Measurements from ENCODE around the gene HERC3. TPM values are rescaled to one million over a fixed set of nuclear protein-coding genes. Genes with fewer than 3 reads are reported as not detected.

Gene HERC3
- total and polyA plus RNA-seq, 2 experiments from 2014 or later: 2.2 to 2.4 TPM

DNA sequence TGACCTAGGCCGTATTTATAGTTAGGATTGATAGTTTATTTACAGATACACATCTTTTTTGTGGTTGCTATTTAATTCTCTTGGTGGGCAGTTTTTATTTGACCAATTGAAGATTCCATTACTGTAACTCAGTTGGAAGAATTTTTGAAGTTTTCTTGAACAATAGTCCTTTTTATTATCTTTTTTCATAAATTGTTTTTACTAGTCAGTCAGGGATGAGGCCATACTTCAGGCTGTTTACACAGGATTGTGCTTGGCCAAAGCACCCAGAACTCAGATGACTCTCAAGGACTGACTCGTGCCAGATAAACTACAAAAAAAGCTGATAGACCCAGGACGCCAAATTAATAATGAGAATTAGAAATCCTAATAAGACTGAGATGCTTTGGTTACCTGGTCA, 7.0 kb downstream of the HERC3 start:
- H3K4me1 Mint-ChIP-seq: peaks cover 33% of the 10 kb centered on the region
- H3K27me3 Mint-ChIP-seq (ENCODE audit: insufficient read depth, low read depth, poor library complexity): peaks cover 5% of the 10 kb centered on the region
- H3K4me3 Mint-ChIP-seq: no peak overlapping the region
- Histone ChIP-seq H3K79me2 (replicated peaks; ENCODE audit: insufficient read depth) (no peaks in the 10 kb centered on the region), H4K20me1 (replicated peaks; ENCODE audit: insufficient read depth) (no peaks in the 10 kb centered on the region), H3K36me3 (ENCODE audit: insufficient read depth) (no peaks in the 10 kb centered on the region), H3K4me3 (no peak overlapping the region), H2AFZ (no peak overlapping the region), H3K27ac (ENCODE audit: low read depth) (no peak overlapping the region), H3K4me2 (no peak overlapping the region), H3K4me1 (ENCODE audit: insufficient read depth) (peaks cover 21% of the 10 kb centered on the region), H3K27me3 (ENCODE audit: insufficient read depth) (peaks cover 13% of the 10 kb centered on the region), H3K9me2 (ENCODE audit: insufficient read depth) (no peaks in the 10 kb centered on the region), H3F3A (replicated peaks; ENCODE audit: low read depth) (no peaks in the 10 kb centered on the region)
- no peak for ATAC-seq
- no peaks in the 10 kb centered on the region for H3K36me3 Mint-ChIP-seq (ENCODE audit: low read depth)
- no peak overlapping the region for H3K27ac Mint-ChIP-seq
- no peak for TF ChIP-seq CREB1 (CRISPR knock-in tag; IDR thresholded peaks at IDR 0.05; ENCODE audit: low read depth)
- TF ChIP-seq, protein P1, sequence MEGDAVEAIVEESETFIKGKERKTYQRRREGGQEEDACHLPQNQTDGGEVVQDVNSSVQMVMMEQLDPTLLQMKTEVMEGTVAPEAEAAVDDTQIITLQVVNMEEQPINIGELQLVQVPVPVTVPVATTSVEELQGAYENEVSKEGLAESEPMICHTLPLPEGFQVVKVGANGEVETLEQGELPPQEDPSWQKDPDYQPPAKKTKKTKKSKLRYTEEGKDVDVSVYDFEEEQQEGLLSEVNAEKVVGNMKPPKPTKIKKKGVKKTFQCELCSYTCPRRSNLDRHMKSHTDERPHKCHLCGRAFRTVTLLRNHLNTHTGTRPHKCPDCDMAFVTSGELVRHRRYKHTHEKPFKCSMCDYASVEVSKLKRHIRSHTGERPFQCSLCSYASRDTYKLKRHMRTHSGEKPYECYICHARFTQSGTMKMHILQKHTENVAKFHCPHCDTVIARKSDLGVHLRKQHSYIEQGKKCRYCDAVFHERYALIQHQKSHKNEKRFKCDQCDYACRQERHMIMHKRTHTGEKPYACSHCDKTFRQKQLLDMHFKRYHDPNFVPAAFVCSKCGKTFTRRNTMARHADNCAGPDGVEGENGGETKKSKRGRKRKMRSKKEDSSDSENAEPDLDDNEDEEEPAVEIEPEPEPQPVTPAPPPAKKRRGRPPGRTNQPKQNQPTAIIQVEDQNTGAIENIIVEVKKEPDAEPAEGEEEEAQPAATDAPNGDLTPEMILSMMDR (conservative IDR thresholded peaks at IDR 0.05; ENCODE audit: low read depth in 2 of 2): no peak
- TF ChIP-seq, protein P2, sequence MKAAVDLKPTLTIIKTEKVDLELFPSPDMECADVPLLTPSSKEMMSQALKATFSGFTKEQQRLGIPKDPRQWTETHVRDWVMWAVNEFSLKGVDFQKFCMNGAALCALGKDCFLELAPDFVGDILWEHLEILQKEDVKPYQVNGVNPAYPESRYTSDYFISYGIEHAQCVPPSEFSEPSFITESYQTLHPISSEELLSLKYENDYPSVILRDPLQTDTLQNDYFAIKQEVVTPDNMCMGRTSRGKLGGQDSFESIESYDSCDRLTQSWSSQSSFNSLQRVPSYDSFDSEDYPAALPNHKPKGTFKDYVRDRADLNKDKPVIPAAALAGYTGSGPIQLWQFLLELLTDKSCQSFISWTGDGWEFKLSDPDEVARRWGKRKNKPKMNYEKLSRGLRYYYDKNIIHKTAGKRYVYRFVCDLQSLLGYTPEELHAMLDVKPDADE (IDR thresholded peaks at IDR 0.05): no peak
- TF ChIP-seq, protein P3, sequence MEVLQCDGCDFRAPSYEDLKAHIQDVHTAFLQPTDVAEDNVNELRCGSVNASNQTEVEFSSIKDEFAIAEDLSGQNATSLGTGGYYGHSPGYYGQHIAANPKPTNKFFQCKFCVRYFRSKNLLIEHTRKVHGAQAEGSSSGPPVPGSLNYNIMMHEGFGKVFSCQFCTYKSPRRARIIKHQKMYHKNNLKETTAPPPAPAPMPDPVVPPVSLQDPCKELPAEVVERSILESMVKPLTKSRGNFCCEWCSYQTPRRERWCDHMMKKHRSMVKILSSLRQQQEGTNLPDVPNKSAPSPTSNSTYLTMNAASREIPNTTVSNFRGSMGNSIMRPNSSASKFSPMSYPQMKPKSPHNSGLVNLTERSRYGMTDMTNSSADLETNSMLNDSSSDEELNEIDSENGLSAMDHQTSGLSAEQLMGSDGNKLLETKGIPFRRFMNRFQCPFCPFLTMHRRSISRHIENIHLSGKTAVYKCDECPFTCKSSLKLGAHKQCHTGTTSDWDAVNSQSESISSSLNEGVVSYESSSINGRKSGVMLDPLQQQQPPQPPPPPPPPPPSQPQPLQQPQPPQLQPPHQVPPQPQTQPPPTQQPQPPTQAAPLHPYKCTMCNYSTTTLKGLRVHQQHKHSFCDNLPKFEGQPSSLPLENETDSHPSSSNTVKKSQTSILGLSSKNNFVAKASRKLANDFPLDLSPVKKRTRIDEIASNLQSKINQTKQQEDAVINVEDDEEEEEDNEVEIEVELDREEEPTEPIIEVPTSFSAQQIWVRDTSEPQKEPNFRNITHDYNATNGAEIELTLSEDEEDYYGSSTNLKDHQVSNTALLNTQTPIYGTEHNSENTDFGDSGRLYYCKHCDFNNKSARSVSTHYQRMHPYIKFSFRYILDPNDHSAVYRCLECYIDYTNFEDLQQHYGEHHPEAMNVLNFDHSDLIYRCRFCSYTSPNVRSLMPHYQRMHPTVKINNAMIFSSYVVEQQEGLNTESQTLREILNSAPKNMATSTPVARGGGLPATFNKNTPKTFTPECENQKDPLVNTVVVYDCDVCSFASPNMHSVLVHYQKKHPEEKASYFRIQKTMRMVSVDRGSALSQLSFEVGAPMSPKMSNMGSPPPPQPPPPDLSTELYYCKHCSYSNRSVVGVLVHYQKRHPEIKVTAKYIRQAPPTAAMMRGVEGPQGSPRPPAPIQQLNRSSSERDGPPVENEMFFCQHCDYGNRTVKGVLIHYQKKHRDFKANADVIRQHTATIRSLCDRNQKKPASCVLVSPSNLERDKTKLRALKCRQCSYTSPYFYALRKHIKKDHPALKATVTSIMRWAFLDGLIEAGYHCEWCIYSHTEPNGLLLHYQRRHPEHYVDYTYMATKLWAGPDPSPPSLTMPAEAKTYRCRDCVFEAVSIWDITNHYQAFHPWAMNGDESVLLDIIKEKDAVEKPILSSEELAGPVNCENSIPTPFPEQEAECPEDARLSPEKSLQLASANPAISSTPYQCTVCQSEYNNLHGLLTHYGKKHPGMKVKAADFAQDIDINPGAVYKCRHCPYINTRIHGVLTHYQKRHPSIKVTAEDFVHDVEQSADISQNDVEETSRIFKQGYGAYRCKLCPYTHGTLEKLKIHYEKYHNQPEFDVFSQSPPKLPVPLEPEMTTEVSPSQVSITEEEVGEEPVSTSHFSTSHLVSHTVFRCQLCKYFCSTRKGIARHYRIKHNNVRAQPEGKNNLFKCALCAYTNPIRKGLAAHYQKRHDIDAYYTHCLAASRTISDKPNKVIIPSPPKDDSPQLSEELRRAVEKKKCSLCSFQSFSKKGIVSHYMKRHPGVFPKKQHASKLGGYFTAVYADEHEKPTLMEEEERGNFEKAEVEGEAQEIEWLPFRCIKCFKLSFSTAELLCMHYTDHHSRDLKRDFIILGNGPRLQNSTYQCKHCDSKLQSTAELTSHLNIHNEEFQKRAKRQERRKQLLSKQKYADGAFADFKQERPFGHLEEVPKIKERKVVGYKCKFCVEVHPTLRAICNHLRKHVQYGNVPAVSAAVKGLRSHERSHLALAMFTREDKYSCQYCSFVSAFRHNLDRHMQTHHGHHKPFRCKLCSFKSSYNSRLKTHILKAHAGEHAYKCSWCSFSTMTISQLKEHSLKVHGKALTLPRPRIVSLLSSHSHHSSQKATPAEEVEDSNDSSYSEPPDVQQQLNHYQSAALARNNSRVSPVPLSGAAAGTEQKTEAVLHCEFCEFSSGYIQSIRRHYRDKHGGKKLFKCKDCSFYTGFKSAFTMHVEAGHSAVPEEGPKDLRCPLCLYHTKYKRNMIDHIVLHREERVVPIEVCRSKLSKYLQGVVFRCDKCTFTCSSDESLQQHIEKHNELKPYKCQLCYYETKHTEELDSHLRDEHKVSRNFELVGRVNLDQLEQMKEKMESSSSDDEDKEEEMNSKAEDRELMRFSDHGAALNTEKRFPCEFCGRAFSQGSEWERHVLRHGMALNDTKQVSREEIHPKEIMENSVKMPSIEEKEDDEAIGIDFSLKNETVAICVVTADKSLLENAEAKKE (CRISPR knock-in tag; IDR thresholded peaks at IDR 0.05): no peak
- H3K9me3 Mint-ChIP-seq: no peaks in the 10 kb centered on the region; the same call in 2 of the 3 replicates
- no peak for DNase-seq (ENCODE audit: low spot score)
